MCF 10A (cell line): ENCODE measurements around the gene HOXA2. TPM values are rescaled to one million over a fixed set of nuclear protein-coding genes. Genes with fewer than 3 reads are reported as not detected.

Source experiments
- BruUV-seq: library from RNA; stranded (reverse); fragments of 400-500 nt; replicated peaks from 2 replicates; lab custom pipeline; 2021; lab: Mats Ljungman, UMichigan
- CTCF ChIA-PET: fragments of 300-600 bp; sonication (Branson Sonifier 250); formaldehyde crosslinking; extraction: SDS; loops from one replicate; lab custom pipeline; 2021; ENCODE audit warnings: antibody characterized with exemption, inconsistent platforms; lab: Yijun Ruan, JAX
- POLR2A ChIA-PET: fragments of 300-600, 350-650 bp; sonication (Branson Sonifier 250); formaldehyde crosslinking; extraction: SDS; loops from one replicate; lab custom pipeline; 2020; ENCODE audit warnings: antibody characterized with exemption, inconsistent platforms; lab: Yijun Ruan, JAX
- DNase-seq: peaks from one replicate; pipeline ENCODE4 v3.0.0-alpha.2; 2018; ENCODE audit not compliant: unreplicated experiment
- H3K27ac Mint-ChIP-seq: one replicate; pipeline ENCODE4 v1.8.0; 2022; ENCODE audit warnings: mild to moderate bottlenecking, low read depth, mixed read lengths; ENCODE audit not compliant: unreplicated experiment
- H3K27me3 Mint-ChIP-seq: one replicate; pipeline ENCODE4 v1.8.0; 2022; ENCODE audit warnings: mixed read lengths; ENCODE audit not compliant: insufficient read depth, unreplicated experiment
- H3K36me3 Mint-ChIP-seq: one replicate; pipeline ENCODE4 v1.8.0; 2022; ENCODE audit warnings: mild to moderate bottlenecking, moderate library complexity, mixed read lengths; ENCODE audit not compliant: insufficient read depth, unreplicated experiment
- H3K4me1 Mint-ChIP-seq: one replicate; pipeline ENCODE4 v1.8.0; 2022; ENCODE audit warnings: mixed read lengths; ENCODE audit not compliant: insufficient read depth, unreplicated experiment
- H3K4me3 Mint-ChIP-seq: one replicate; pipeline ENCODE4 v1.8.0; 2022; ENCODE audit warnings: mild to moderate bottlenecking, moderate library complexity, mixed read lengths; ENCODE audit not compliant: unreplicated experiment
- H3K9me3 Mint-ChIP-seq: one replicate; pipeline ENCODE4 v1.8.0; 2022; ENCODE audit warnings: mixed read lengths; ENCODE audit not compliant: unreplicated experiment
- intact Hi-C: fragments of 100-400 bp; cut with micrococcal nuclease; formaldehyde crosslinking; loops from 2 replicates; pipeline ENCODE4 v1.14.1; 2022
- total RNA-seq: library from RNA; stranded (reverse); gene quantifications from 2 replicates; pipeline ENCODE4 v1.2.3, GENCODE V29; 2022
- TF ChIP-seq, protein P1 (sequence below): fragments of 200-600 bp; IDR thresholded peaks from one replicate; pipeline ENCODE4 v1.8.0; 2022; ENCODE audit warnings: antibody characterized with exemption, mild to moderate bottlenecking; ENCODE audit not compliant: unreplicated experiment

The HOXA2 gene
- total RNA-seq, 1 experiment from 2014 or later = 1.4 TPM

DNA sequence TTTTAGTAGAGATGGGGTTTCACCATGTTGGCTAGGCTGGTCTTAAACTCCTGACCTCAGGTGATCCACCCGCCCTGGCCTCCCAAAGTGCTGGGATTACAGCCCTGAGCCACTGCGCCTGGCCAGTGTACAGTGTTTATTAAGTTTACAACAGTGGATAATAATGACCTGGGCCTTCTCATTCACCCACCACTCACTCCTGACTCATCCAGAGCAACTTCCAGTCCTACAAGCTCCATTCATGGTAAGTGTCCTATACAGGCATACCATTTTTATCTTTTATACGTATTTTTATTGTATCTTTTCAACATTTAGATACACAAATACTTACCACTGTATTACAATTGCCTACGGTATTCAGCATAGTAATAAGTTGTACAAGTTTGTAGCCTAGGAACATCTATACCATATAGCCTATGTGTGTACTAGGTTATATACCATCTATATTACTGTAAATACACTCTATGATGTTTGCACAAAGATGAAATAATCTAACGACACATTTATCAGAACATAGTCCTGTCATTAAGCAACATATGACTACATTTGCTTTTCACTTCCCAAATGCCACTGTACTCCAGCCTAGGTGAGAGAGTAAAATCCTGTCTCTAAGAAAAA is 23.8 kb downstream of the HOXA2 start:
- H3K4me3 Mint-ChIP-seq = no peak overlapping the region
- BruUV-seq = no TSS peak
- intact Hi-C loops = no loop called here
- H3K27me3 Mint-ChIP-seq = no peaks in the 10 kb centered on the region
- ChIA-PET POLR2A (interaction anchor here (1.0 to 1.1 kb wide), 2 partner anchors 12 to 32 kb away, joined by 3 to 4 read pairs; no protein-coding TSS in a partner anchor), CTCF (no interaction called here)
- H3K27ac Mint-ChIP-seq = no peak overlapping the region
- peaks cover 40% of the 10 kb centered on the region for H3K4me1 Mint-ChIP-seq
- H3K36me3 Mint-ChIP-seq = no peaks in the 10 kb centered on the region
- H3K9me3 Mint-ChIP-seq = peaks cover 7% of the 10 kb centered on the region
- TF ChIP-seq, protein P1, sequence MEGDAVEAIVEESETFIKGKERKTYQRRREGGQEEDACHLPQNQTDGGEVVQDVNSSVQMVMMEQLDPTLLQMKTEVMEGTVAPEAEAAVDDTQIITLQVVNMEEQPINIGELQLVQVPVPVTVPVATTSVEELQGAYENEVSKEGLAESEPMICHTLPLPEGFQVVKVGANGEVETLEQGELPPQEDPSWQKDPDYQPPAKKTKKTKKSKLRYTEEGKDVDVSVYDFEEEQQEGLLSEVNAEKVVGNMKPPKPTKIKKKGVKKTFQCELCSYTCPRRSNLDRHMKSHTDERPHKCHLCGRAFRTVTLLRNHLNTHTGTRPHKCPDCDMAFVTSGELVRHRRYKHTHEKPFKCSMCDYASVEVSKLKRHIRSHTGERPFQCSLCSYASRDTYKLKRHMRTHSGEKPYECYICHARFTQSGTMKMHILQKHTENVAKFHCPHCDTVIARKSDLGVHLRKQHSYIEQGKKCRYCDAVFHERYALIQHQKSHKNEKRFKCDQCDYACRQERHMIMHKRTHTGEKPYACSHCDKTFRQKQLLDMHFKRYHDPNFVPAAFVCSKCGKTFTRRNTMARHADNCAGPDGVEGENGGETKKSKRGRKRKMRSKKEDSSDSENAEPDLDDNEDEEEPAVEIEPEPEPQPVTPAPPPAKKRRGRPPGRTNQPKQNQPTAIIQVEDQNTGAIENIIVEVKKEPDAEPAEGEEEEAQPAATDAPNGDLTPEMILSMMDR = no peak
- no peak for DNase-seq

DNA sequence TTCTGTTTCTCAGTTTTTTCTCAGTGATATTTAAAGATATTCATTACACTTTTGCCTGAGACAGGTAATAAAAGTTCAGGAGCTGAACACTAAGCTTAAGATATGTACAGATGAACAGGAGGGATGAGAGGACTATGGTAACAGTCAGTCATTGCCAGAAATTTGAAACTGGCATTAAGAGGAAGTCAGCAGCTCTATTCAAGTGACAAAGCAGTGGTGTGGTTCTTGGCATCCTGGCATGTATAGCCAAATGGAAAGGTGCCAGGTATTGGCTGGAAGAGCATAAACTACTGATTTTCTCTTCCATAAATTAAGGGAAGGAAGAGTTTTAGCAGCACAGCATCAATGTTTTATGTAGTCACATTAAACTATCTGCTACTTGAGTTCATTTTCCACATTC is 29.4 kb downstream of the HOXA2 start:
- no peak overlapping the region for H3K27ac Mint-ChIP-seq
- ChIA-PET CTCF (interaction anchor here (1.4 kb wide), 1 partner anchor 11 kb away, joined by 8 read pairs; no protein-coding TSS in a partner anchor), POLR2A (interaction anchor here (0.9 to 2.2 kb wide), 2 partner anchors 26 to 210 kb away, joined by 3 to 7 read pairs; no protein-coding TSS in a partner anchor)

DNA sequence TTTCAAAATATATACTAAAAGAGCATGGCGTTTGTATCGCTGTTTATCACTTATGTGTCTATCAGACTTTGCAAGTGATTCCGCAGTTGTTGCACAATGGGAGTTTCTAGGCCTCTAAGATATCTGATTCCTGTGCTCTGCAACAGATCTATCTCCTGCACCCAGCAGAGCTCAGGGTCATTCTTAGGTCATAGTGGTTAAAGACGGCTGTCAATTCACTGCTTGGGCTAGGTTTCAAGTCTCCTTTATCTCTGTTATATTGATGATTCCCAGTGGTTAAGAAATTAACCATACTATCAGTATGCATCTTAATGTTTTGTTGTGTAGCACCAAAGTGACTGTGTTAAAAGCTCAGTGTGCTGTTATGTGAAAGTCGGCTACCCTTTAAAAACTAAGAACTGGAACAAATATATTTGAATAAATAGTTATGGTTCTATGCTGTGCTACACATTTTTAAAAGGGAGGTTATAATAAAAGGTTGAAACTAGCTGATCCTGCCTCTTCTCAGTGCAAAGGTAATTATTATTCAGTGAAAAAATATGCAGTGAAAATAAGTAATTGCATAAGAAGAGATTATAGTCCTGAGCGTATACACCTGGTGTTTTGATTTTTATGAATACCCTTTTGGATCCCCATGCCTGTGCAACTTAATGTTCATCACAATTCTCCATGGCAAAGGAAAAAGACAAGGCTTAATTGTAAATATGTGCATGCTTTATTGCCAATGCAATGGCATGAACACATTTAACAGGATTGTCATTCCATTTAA is 30.7 kb downstream of the HOXA2 start:
- POLR2A ChIA-PET = interaction anchor here (0.6 to 1.9 kb wide), 4 partner anchors 9 to 207 kb away, joined by 3 to 9 read pairs (median 4); partner anchors contain the start of gene SKAP2
- H3K27ac Mint-ChIP-seq = no peak overlapping the region
- H3K9me3 Mint-ChIP-seq = peaks cover 7% of the 10 kb centered on the region

More for the DNA sequence above, 29.4 kb downstream of the HOXA2 start:
- TF ChIP-seq, protein P1 = no peak
- no TSS peak for BruUV-seq
- intact Hi-C loops = no loop called here
- no peaks in the 10 kb centered on the region for H3K27me3 Mint-ChIP-seq
- DNase-seq = peak; percentile 37
- peaks cover 7% of the 10 kb centered on the region for H3K9me3 Mint-ChIP-seq
- no peaks in the 10 kb centered on the region for H3K36me3 Mint-ChIP-seq
- H3K4me3 Mint-ChIP-seq = no peak overlapping the region
- H3K4me1 Mint-ChIP-seq = peaks cover 8% of the 10 kb centered on the region

More for the DNA sequence above, 30.7 kb downstream of the HOXA2 start:
- no TSS peak for BruUV-seq
- Mint-ChIP-seq H3K36me3 (no peaks in the 10 kb centered on the region), H3K27me3 (no peaks in the 10 kb centered on the region), H3K4me3 (no peak overlapping the region), H3K4me1 (peaks cover 8% of the 10 kb centered on the region)
- CTCF ChIA-PET = interaction anchor here (1.1 to 1.6 kb wide), 4 partner anchors 8 to 218 kb away, joined by 3 to 8 read pairs (median 5); no protein-coding TSS in a partner anchor
- TF ChIP-seq, protein P1 = no peak
- intact Hi-C loops = no loop called here
- DNase-seq = peak; percentile 26
